Endothelial cell of umbilical vein (primary cell): Measurements from ENCODE around the gene TRIM22. TPM values are rescaled to one million over a fixed set of nuclear protein-coding genes. Genes with fewer than 3 reads are reported as not detected.

Experiments used
- BruUV-seq: library from RNA; stranded (reverse); fragments of 400-500 nt; replicated peaks from 2 replicates; lab custom pipeline; 2021; lab: Mats Ljungman, UMichigan
- CTCF ChIA-PET: fragments of 300-600, 350-600 bp; sonication (Branson Sonifier 250); formaldehyde crosslinking; loops from one replicate; lab custom pipeline; 2021; ENCODE audit warnings: antibody characterized with exemption, inconsistent platforms; lab: Charles Lee
- POLR2A ChIA-PET: fragments of 300-600, 350-600 bp; sonication (Branson Sonifier 250); formaldehyde crosslinking; loops from one replicate; lab custom pipeline; 2021; ENCODE audit warnings: antibody characterized with exemption, inconsistent platforms; lab: Charles Lee
- DNase-seq: peaks from one replicate; pipeline ENCODE4 v3.0.0-alpha.2; 2011; ENCODE audit warnings: low read depth, low spot score
- FAIRE-seq: peaks from 2 replicates; lab custom pipeline; 2011; peaks lifted over from hg19 to GRCh38; lab: Jason Lieb, UNC
- H2AFZ ChIP-seq: 2 replicates; pipeline ENCODE4 v1.6.0; 2012; ENCODE audit warnings: low read depth, low read length, control low read depth, inconsistent platforms
- H3K27ac ChIP-seq: 2 replicates; pipeline ENCODE4 v1.5.1; 2011; ENCODE audit warnings: low read depth, mild to moderate bottlenecking, control low read depth, low read length, moderate library complexity; ENCODE audit not compliant: insufficient read depth
- H3K27me3 ChIP-seq, 2 experiments: 2 replicates each; pipeline versions ENCODE4 v1.6.0 to v1.6.1; 2011; ENCODE audit warnings: low read length in 2 of 2, mixed read lengths in 1 of 2; ENCODE audit not compliant: control insufficient read depth in 2 of 2, insufficient read depth in 2 of 2
- H3K36me3 ChIP-seq, 2 experiments: 2 replicates in 1 of 2; 3 replicates in 1 of 2; pipeline ENCODE4 v1.5.1; 2011; ENCODE audit warnings: low read length in 2 of 2, mild to moderate bottlenecking in 1 of 2, moderate library complexity in 1 of 2; ENCODE audit not compliant: control insufficient read depth in 2 of 2, insufficient read depth in 2 of 2; ENCODE audit errors: extremely low read depth in 1 of 2
- H3K4me1 ChIP-seq: 3 replicates; pipeline ENCODE4 v1.5.1; 2011; ENCODE audit warnings: mild to moderate bottlenecking, low read length; ENCODE audit not compliant: control insufficient read depth, insufficient read depth; ENCODE audit errors: extremely low read depth
- H3K4me2 ChIP-seq: 2 replicates; pipeline ENCODE4 v1.6.1; 2011; ENCODE audit warnings: low read length, control low read depth, mixed read lengths; ENCODE audit not compliant: insufficient read depth
- H3K4me3 ChIP-seq, 3 experiments: fragments of 200-600 bp in 1 of 3; sonication (generic), shearing (Covaris generic) in 1 of 3; replicated peaks in 1 of 3; 2 replicates each; pipeline ENCODE4 v1.5.1; 2011 to 2016; ENCODE audit warnings: control low read depth in 3 of 3, low read length in 3 of 3, mild to moderate bottlenecking in 2 of 3, inconsistent platforms in 1 of 3, low read depth in 1 of 3, moderate library complexity in 1 of 3; ENCODE audit not compliant: insufficient read depth in 1 of 3
- H3K79me2 ChIP-seq: 2 replicates; pipeline ENCODE4 v1.6.0; 2012; ENCODE audit warnings: low read length, inconsistent platforms; ENCODE audit not compliant: control insufficient read depth, insufficient read depth
- H3K9ac ChIP-seq: replicated peaks from 2 replicates; pipeline ENCODE3; 2011; ENCODE audit warnings: low read length, control low read depth; ENCODE audit not compliant: insufficient read depth; ENCODE audit errors: extremely low read depth
- H3K9me1 ChIP-seq: replicated peaks from 3 replicates; pipeline ENCODE4 v1.6.0; 2011; ENCODE audit warnings: mild to moderate bottlenecking, low read length; ENCODE audit not compliant: control insufficient read depth, insufficient read depth; ENCODE audit errors: extremely low read depth
- H3K9me3 ChIP-seq: replicated peaks from 2 replicates; pipeline ENCODE4 v1.5.1; 2012; ENCODE audit warnings: low read length, inconsistent platforms; ENCODE audit not compliant: control insufficient read depth, insufficient read depth
- H4K20me1 ChIP-seq: replicated peaks from 2 replicates; pipeline ENCODE3; 2011; ENCODE audit warnings: mild to moderate bottlenecking, low read length; ENCODE audit not compliant: control insufficient read depth, insufficient read depth; ENCODE audit errors: extremely low read depth
- EZH2 ChIP-seq: IDR thresholded peaks from 2 replicates; pipeline ENCODE4 v1.6.1; 2012; ENCODE audit warnings: borderline replicate concordance, low read depth, mild to moderate bottlenecking, moderate library complexity, low read length, inconsistent platforms; ENCODE audit not compliant: severe bottlenecking
- FOS ChIP-seq: IDR thresholded peaks from 2 replicates; pipeline ENCODE4 v1.6.1; 2011; ENCODE audit warnings: mild to moderate bottlenecking, low read length, moderate library complexity, borderline replicate concordance; ENCODE audit not compliant: insufficient read depth
- GATA2 ChIP-seq: IDR thresholded peaks from 2 replicates; pipeline ENCODE4 v1.7.0; 2011; ENCODE audit warnings: low read depth, mild to moderate bottlenecking, moderate library complexity, mixed read lengths, low read length; ENCODE audit not compliant: insufficient read length, insufficient read depth
- JUN ChIP-seq: IDR thresholded peaks from 2 replicates; pipeline ENCODE4 v1.6.1; 2011; ENCODE audit warnings: borderline replicate concordance, low read depth; ENCODE audit not compliant: insufficient read length, insufficient read depth
- MYC ChIP-seq: IDR thresholded peaks from one replicate; pipeline ENCODE4 v1.6.1; 2011; ENCODE audit warnings: mild to moderate bottlenecking, low read depth, low read length
- POLR2A ChIP-seq: IDR thresholded peaks from 2 replicates; pipeline ENCODE4 v1.6.1; 2012; ENCODE audit warnings: low read depth, mild to moderate bottlenecking, control low read depth, low read length
- POLR2AphosphoS5 ChIP-seq: IDR thresholded peaks from 2 replicates; pipeline ENCODE4 v1.6.1; 2012; ENCODE audit warnings: low read depth, mild to moderate bottlenecking, control low read depth, low read length, moderate library complexity; ENCODE audit not compliant: insufficient read depth
- dilution Hi-C: fragments of 300-500 bp; cut with MboI; formaldehyde crosslinking; loops from one replicate; pipeline ENCODE4 v1.15.0; 2019; ENCODE audit warnings: low sequenced_read_pairs; ENCODE audit not compliant: extremely low pct_ligation_motif_present
- intact Hi-C: fragments of 100-400 bp; cut with micrococcal nuclease; formaldehyde crosslinking; loops from one replicate; pipeline ENCODE4 v1.10.0; 2022
- polyA plus RNA-seq, 4 experiments: library from polyadenylated mRNA; depleted of rRNA in 3 of 4; stranded (reverse) in 3 of 4; unstranded in 1 of 4; fragments of >200 nt; gene quantifications; 2 replicates each; pipeline versions ENCODE4 v1.2.1 to v1.2.3, GENCODE V29; 2011 to 2012; ENCODE audit warnings: missing spikeins in 1 of 4
- total RNA-seq: library from RNA; stranded (reverse); gene quantifications from 2 replicates; pipeline ENCODE4 v1.2.3, GENCODE V29; 2021
- TF ChIP-seq, protein P1 (sequence below): IDR thresholded peaks from 2 replicates; pipeline ENCODE4 v1.6.1; 2011; ENCODE audit not compliant: insufficient read depth, insufficient read length
- TF ChIP-seq, protein P2 (sequence below), 2 donors: IDR thresholded peaks; 1 replicate in 1 of 2; 2 replicates in 1 of 2; pipeline ENCODE4 v1.5.1; 2011; ENCODE audit warnings: low read length in 2 of 2, mild to moderate bottlenecking in 2 of 2, moderate library complexity in 2 of 2, control low read depth in 1 of 2, inconsistent platforms in 1 of 2, low read depth in 1 of 2; ENCODE audit not compliant: insufficient read depth in 1 of 2; ENCODE audit errors: extremely low read depth in 1 of 2

Gene TRIM22
- total and polyA plus RNA-seq, 2 donors (not counting 3 experiments of a cell fraction or from before 2014, with no cell fraction given), result 73.5 to 110 TPM

DNA sequence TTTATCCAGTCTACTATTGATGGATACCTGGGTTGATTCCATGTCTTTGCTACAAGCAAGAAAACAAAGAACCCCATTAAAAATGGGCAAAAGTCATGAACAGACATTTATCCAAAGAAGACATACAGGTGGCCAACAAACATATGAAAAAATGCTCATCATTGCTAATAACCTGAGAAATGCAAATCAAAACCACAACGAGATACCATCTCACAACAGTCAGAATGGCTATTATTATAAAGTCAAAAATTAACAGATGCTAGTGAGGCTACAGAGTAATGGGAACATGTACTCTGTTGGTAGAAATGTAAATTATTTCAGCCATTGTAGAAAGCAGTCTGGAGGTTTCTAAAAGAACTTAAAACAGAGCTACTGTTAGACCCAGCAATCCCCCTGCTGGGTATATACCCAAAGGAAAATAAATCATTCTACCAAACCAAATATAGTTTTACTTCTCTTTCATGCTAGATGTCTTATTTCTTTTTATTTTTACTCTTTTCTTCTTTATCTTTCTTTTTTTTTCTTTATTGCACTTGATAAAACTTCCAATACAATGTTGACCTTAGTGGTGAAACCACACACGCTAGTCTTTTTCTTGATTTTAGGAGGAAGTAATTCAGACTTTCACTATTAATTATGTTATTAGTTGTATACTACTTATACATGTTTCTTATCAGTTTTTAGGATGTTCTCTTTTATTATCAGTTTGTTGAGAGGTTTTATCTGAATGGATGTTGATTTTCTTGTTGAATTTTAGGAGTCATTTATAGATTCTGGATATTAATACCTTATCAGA lies 14.3 kb downstream of the TRIM22 start:
- no peak overlapping the region for H3K27ac ChIP-seq
- no peaks in the 10 kb centered on the region for H3K9me1 ChIP-seq
- TF ChIP-seq JUN (no peak), EZH2 (no peak), POLR2A (no peak), FOS (no peak), MYC (no peak), GATA2 (no peak), POLR2AphosphoS5 (no peak)
- TF ChIP-seq, protein P1, sequence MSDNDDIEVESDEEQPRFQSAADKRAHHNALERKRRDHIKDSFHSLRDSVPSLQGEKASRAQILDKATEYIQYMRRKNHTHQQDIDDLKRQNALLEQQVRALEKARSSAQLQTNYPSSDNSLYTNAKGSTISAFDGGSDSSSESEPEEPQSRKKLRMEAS, result no peak
- TF ChIP-seq, protein P2, sequence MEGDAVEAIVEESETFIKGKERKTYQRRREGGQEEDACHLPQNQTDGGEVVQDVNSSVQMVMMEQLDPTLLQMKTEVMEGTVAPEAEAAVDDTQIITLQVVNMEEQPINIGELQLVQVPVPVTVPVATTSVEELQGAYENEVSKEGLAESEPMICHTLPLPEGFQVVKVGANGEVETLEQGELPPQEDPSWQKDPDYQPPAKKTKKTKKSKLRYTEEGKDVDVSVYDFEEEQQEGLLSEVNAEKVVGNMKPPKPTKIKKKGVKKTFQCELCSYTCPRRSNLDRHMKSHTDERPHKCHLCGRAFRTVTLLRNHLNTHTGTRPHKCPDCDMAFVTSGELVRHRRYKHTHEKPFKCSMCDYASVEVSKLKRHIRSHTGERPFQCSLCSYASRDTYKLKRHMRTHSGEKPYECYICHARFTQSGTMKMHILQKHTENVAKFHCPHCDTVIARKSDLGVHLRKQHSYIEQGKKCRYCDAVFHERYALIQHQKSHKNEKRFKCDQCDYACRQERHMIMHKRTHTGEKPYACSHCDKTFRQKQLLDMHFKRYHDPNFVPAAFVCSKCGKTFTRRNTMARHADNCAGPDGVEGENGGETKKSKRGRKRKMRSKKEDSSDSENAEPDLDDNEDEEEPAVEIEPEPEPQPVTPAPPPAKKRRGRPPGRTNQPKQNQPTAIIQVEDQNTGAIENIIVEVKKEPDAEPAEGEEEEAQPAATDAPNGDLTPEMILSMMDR (IDR thresholded peaks at IDR 0.05; ENCODE audit: extremely low read depth in 1 of 2, insufficient read depth in 1 of 2, low read depth in 1 of 2, low read length in 2 of 2), result no peak
- H3K79me2 ChIP-seq, result no peaks in the 10 kb centered on the region
- no peaks in the 10 kb centered on the region for H4K20me1 ChIP-seq
- H3K4me3 ChIP-seq, result no peak overlapping the region
- POLR2A ChIA-PET, result no interaction called here
- DNase-seq (no peak), FAIRE-seq (no peak)
- H3K4me1 ChIP-seq, result no peaks in the 10 kb centered on the region
- H3K9ac ChIP-seq, result no peak overlapping the region
- H3K36me3 ChIP-seq, result peaks cover 0 to 6% of the 10 kb centered on the region in 2 experiments
- H3K4me2 ChIP-seq, result no peak overlapping the region
- no peaks in the 10 kb centered on the region for H3K27me3 ChIP-seq
- BruUV-seq, result no TSS peak
- dilution Hi-C loops (no loop called here), intact Hi-C loops (no loop called here)
- CTCF ChIA-PET, result interaction anchor here (1.1 to 1.5 kb wide), 2 partner anchors 8 to 21 kb away, joined by 3 read pairs; no protein-coding TSS in a partner anchor
- H2AFZ ChIP-seq, result no peak overlapping the region
- H3K9me3 ChIP-seq, result no peaks in the 10 kb centered on the region
